Ovary (tissue), 3 donors: ENCODE results near the gene TCN2.

Experiments used
- CTCF ChIP-seq, 3 donors: fragments of 450-650 bp in 2 of 3; fragments of 200-600 bp in 1 of 3; IDR thresholded peaks; one replicate each; pipeline versions ENCODE4 v1.5.1 to v1.8.0; 2016 to 2022; ENCODE audit warnings: antibody characterized with exemption in 3 of 3, mild to moderate bottlenecking in 1 of 3
- EP300 ChIP-seq: sonication (generic); formaldehyde crosslinking; IDR thresholded peaks from one replicate; pipeline ENCODE4 v1.6.1; 2017; ENCODE audit warnings: antibody characterized with exemption
- POLR2A ChIP-seq: fragments of 450-650 bp; IDR thresholded peaks from one replicate; pipeline ENCODE4 v1.6.1; 2017; ENCODE audit warnings: antibody characterized with exemption, mild to moderate bottlenecking, moderate library complexity
- donor health status: DM: no; HTN: no; CAD: no.

DNA sequence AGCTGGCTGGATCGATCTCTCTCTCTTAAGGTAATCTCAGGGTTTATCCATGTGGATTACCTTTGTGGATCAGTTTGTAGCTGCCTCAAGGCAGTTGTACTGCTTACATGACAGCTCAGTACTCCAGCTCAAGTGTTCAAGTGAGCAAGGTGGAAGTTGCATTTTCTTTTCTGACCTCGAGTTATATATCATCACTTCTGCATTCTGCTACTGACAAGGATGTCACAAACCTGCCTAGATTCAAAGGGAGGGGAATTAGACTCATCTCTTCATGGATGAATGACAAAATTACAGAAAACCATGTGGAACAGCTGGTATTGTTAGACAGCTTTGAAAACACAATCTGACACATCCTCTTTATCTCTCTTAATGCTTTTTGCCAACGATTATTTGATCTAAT lies 6.1 kb upstream of the TCN2 start:
- TF ChIP-seq CTCF (IDR thresholded peaks at IDR 0.05) = no peak
- TF ChIP-seq POLR2A = no peak
- TF ChIP-seq EP300 = no peak
